Fibroblast of lung (primary cell): ENCODE results near the gene GRIK4. TPM values are rescaled to one million over a fixed set of nuclear protein-coding genes. Genes with fewer than 3 reads are reported as not detected.

Experiments used
- DNase-seq, 2 donors: peaks; one replicate each; pipeline versions ENCODE4 v3.0.0 to v3.0.0-alpha.2; 2010; ENCODE audit warnings: low read depth in 2 of 2
- H2AFZ ChIP-seq: 2 replicates; pipeline ENCODE4 v1.5.1; 2012; ENCODE audit warnings: low read length, control low read depth, inconsistent platforms
- H3K27ac ChIP-seq: 2 replicates; pipeline ENCODE4 v1.5.1; 2011; ENCODE audit warnings: low read length, control low read depth; ENCODE audit not compliant: insufficient read depth
- H3K27me3 ChIP-seq: 2 replicates; pipeline ENCODE4 v1.5.1; 2011; ENCODE audit warnings: mild to moderate bottlenecking, low read length; ENCODE audit not compliant: control insufficient read depth, insufficient read depth
- H3K36me3 ChIP-seq: 2 replicates; pipeline ENCODE4 v1.5.1; 2011; ENCODE audit warnings: low read length; ENCODE audit not compliant: control insufficient read depth, insufficient read depth
- H3K4me1 ChIP-seq: 2 replicates; pipeline ENCODE4 v1.5.1; 2011; ENCODE audit warnings: low read length; ENCODE audit not compliant: control insufficient read depth, insufficient read depth; ENCODE audit errors: extremely low read depth
- H3K4me2 ChIP-seq: 2 replicates; pipeline ENCODE4 v1.5.1; 2011; ENCODE audit warnings: low read length, control low read depth; ENCODE audit not compliant: insufficient read depth; ENCODE audit errors: extremely low read depth
- H3K4me3 ChIP-seq, 4 experiments: fragments of 200-600 bp in 1 of 4; sonication (generic) in 1 of 4; replicated peaks in 1 of 4; 2 replicates each; pipeline ENCODE4 v1.5.1; 2011 to 2016; ENCODE audit warnings: low read length in 4 of 4, low read depth in 3 of 4, mild to moderate bottlenecking in 3 of 4, control low read depth in 2 of 4, inconsistent platforms in 1 of 4, mixed read lengths in 1 of 4; ENCODE audit not compliant: insufficient read depth in 1 of 4; ENCODE audit errors: control extremely low read depth in 1 of 4
- H3K79me2 ChIP-seq: 2 replicates; pipeline ENCODE4 v1.5.1; 2012; ENCODE audit warnings: mild to moderate bottlenecking, low read length, inconsistent platforms; ENCODE audit not compliant: control insufficient read depth, insufficient read depth
- H3K9ac ChIP-seq: 2 replicates; pipeline ENCODE4 v1.5.1; 2011; ENCODE audit warnings: mild to moderate bottlenecking, low read length, control low read depth; ENCODE audit not compliant: insufficient read depth
- H3K9me3 ChIP-seq: 2 replicates; pipeline ENCODE4 v1.5.1; 2012; ENCODE audit warnings: low read depth, low read length; ENCODE audit not compliant: control insufficient read depth, insufficient read depth
- H4K20me1 ChIP-seq: 2 replicates; pipeline ENCODE4 v1.5.1; 2011; ENCODE audit warnings: low read length; ENCODE audit not compliant: control insufficient read depth, insufficient read depth; ENCODE audit errors: extremely low read depth
- CTCF ChIP-seq, 2 donors: IDR thresholded peaks in 1 of 2; conservative IDR thresholded peaks in 1 of 2; 1 replicate in 1 of 2; 2 replicates in 1 of 2; pipeline ENCODE4 v1.5.1; 2011 to 2012; ENCODE audit warnings: low read length in 2 of 2, control low read depth in 1 of 2, inconsistent platforms in 1 of 2, low read depth in 1 of 2, mild to moderate bottlenecking in 1 of 2
- EZH2 ChIP-seq: IDR thresholded peaks from 2 replicates; pipeline ENCODE4 v1.5.1; 2012; ENCODE audit warnings: low read length, control low read depth, mild to moderate bottlenecking; ENCODE audit errors: missing control alignments
- polyA plus RNA-seq, 2 donors: library from polyadenylated mRNA; depleted of rRNA in 1 of 2; stranded (reverse) in 1 of 2; unstranded in 1 of 2; fragments of >200 nt; gene quantifications; 2 replicates each; pipeline ENCODE4 v1.2.1, GENCODE V29; 2011 to 2012; ENCODE audit warnings: missing spikeins in 1 of 2
- total RNA-seq: library from RNA; depleted of rRNA; stranded (reverse); fragments of >200 nt; gene quantifications from 2 replicates; pipeline ENCODE4 v1.2.1, GENCODE V29; 2014

GRIK4 gene
- total and polyA plus RNA-seq, 2 donors (not counting 1 experiment from before 2014, with no cell fraction given): 0.17 to 1.5 TPM

GRCh38 chr11:120537996-120538395, 26.4 kb downstream of the GRIK4 start:
- no peaks in the 10 kb centered on the region for H3K36me3 ChIP-seq
- no peak for DNase-seq
- no peaks in the 10 kb centered on the region for H3K9me3 ChIP-seq
- no peak overlapping the region for H3K9ac ChIP-seq
- no peak overlapping the region for H3K4me3 ChIP-seq
- H3K27ac ChIP-seq: no peak overlapping the region
- H3K4me2 ChIP-seq: no peak overlapping the region
- TF ChIP-seq CTCF (conservative IDR thresholded peaks at IDR 0.05 in 1 of 2, IDR thresholded peaks at IDR 0.05 in 1 of 2; ENCODE audit: low read depth in 1 of 2, low read length in 2 of 2) (no peak), EZH2 (no peak)
- peaks cover 4% of the 10 kb centered on the region for H3K4me1 ChIP-seq
- no peaks in the 10 kb centered on the region for H4K20me1 ChIP-seq
- H3K27me3 ChIP-seq: no peaks in the 10 kb centered on the region
- no peaks in the 10 kb centered on the region for H3K79me2 ChIP-seq
- H2AFZ ChIP-seq: no peak overlapping the region

GRCh38 chr11:120538707-120539106, 27.2 kb downstream of the GRIK4 start:
- H3K9ac ChIP-seq: no peak overlapping the region
- H2AFZ ChIP-seq: no peak overlapping the region
- peaks cover 4% of the 10 kb centered on the region for H3K4me1 ChIP-seq
- H3K4me3 ChIP-seq: no peak overlapping the region
- TF ChIP-seq EZH2: no peak
- TF ChIP-seq CTCF (conservative IDR thresholded peaks at IDR 0.05 in 1 of 2, IDR thresholded peaks at IDR 0.05 in 1 of 2; ENCODE audit: low read depth in 1 of 2, low read length in 2 of 2): no peak
- no peaks in the 10 kb centered on the region for H4K20me1 ChIP-seq
- no peaks in the 10 kb centered on the region for H3K79me2 ChIP-seq
- DNase-seq: no peak
- H3K27me3 ChIP-seq: no peaks in the 10 kb centered on the region
- no peaks in the 10 kb centered on the region for H3K36me3 ChIP-seq
- no peaks in the 10 kb centered on the region for H3K9me3 ChIP-seq
- no peak overlapping the region for H3K27ac ChIP-seq
- no peak overlapping the region for H3K4me2 ChIP-seq

GRCh38 chr11:120539667-120540369, 28.3 kb downstream of the GRIK4 start:
- peak; percentile 28 to 82 for DNase-seq
- H3K4me2 ChIP-seq: no peak overlapping the region
- no peak for TF ChIP-seq CTCF (conservative IDR thresholded peaks at IDR 0.05 in 1 of 2, IDR thresholded peaks at IDR 0.05 in 1 of 2; ENCODE audit: low read depth in 1 of 2, low read length in 2 of 2)
- no peak for TF ChIP-seq EZH2
- H2AFZ ChIP-seq: no peak overlapping the region
- H3K27ac ChIP-seq: no peak overlapping the region
- H3K36me3 ChIP-seq: no peaks in the 10 kb centered on the region
- no peaks in the 10 kb centered on the region for H3K27me3 ChIP-seq
- H3K9me3 ChIP-seq: no peaks in the 10 kb centered on the region
- H3K4me3 ChIP-seq: no peak overlapping the region
- H4K20me1 ChIP-seq: no peaks in the 10 kb centered on the region
- H3K79me2 ChIP-seq: no peaks in the 10 kb centered on the region
- H3K4me1 ChIP-seq: peaks cover 4% of the 10 kb centered on the region
- no peak overlapping the region for H3K9ac ChIP-seq
